ENCODE data around the gene DNAI2.

DNAI2 gene

DNA sequence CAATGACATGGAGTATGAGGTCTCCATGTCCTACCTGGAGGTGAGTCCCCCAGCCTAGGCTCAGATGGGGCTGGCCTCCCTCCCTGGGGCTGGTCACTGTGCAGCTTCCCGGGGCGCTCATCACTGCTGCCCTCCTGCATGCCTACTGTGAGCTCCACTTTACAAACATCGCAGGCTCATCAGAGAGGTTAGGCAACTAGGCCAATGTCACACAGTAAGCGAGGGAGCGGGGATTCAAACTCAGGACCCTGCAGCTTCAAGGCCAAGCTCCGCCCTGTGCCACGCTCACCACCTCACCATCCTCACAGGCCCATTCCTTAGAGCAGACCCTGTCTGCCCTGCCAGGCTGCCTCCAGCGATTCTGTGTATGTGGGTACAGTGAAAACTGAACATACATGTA is 69.1 kb downstream of the DNAI2 start:
- FAIRE-seq, result no peak

- FAIRE-seq, result no peak
These were observed 69.7 kb downstream of the DNAI2 start for GRCh38 chr17:74343526-74344284.

DNA sequence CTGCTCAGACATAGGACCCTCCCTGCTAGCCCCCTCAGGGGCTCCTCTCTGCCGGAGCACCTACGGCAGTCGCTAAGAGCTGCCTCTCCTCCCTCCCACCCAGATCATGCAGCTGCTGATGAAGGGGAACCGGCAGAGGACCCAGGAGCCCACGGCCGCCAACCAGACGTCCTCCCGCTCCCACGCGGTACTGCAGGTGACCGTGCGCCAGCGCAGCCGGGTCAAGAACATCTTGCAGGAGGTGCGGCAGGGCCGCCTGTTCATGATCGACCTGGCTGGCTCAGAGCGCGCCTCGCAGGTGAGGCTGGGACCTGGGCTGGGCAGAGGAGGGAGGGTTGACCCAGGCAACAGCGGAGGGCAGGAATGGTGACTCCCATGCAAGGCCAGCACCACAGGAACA is 70.6 kb downstream of the DNAI2 start:
- no peak for FAIRE-seq

- FAIRE-seq, result no peak
These were observed 71.6 kb downstream of the DNAI2 start for GRCh38 chr17:74345433-74346241.

- no peak for FAIRE-seq
These were observed 73.6 kb downstream of the DNAI2 start for GRCh38 chr17:74347646-74348045.

- FAIRE-seq, result no peak
These were observed 75.1 kb downstream of the DNAI2 start for GRCh38 chr17:74349120-74349519.

GRCh38 chr17:74350486-74350885 is 76.5 kb downstream of the DNAI2 start:
- FAIRE-seq, result no peak

GRCh38 chr17:74351552-74352210 is 77.6 kb downstream of the DNAI2 start:
- FAIRE-seq, result no peak

DNA sequence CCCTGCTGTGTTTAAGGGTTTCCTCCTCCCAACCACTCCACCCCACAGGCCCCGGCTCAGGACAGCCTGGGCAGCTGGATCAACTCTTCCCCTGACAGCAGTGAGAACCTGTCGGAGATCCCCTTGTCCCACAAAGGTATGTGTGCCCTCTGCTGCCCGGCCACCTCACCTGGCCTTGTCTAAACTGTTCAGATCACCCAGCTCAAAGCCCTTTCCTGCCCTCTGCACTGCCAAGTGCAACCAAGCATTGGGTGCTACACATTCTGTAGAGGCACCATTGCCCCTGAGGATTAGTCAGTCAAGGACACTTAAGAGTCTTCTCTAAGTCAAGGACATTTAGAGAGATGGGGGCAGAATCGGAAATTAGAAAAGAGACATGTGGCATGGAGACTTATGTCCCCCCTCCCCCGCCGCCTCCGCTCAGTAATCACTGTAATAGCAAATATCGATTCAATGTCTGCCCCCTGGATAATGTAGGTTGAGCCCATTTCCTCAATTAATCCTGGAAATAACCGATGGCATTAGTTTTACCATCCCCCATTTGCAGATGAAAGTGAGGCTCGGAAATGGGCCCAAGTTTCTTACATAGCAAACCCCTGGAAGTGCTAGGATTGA is 79.5 kb downstream of the DNAI2 start:
- no peak for FAIRE-seq

DNA sequence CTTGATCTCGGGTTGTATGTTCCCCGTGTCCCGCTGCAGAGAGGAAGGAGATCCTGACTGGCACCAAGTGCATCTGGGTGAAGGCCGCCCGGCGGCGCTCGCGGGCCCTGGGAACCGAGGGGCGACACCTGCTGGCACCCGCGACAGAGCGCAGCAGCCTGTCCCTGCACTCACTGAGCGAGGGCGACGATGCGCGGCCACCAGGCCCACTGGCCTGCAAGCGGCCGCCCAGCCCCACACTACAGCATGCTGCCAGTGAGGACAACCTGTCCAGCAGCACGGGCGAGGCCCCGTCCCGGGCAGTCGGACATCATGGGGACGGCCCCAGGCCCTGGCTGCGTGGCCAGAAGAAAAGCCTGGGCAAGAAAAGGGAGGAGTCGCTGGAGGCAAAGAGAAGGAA is 80.1 kb downstream of the DNAI2 start:
- no peak for FAIRE-seq

DNA sequence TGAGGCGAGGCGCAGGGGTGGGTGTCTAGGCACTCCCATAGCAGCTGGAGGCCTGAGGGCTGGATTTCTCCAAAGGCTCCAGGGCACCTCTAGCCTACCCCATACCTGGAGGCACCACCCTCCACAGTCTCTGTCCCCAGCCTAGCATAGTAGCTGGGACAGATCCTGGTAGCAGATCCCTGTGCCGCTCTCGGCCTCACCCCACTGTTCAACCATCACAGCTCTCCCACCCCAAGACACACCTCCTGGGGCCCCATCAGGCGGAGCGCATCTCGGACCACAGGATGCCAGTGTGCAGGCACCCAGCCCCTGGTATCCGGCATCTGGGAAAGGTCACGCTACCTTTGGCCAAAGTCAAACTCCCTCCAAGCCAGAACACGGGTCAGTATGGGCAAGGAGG is 80.5 kb downstream of the DNAI2 start:
- no peak for FAIRE-seq

GRCh38 chr17:74355065-74355464 is 81.0 kb downstream of the DNAI2 start:
- FAIRE-seq, result no peak

GRCh38 chr17:74356646-74357465 is 82.8 kb downstream of the DNAI2 start:
- FAIRE-seq, result no peak

GRCh38 chr17:74357466-74357809 is 83.4 kb downstream of the DNAI2 start:
- FAIRE-seq, result no peak

DNA sequence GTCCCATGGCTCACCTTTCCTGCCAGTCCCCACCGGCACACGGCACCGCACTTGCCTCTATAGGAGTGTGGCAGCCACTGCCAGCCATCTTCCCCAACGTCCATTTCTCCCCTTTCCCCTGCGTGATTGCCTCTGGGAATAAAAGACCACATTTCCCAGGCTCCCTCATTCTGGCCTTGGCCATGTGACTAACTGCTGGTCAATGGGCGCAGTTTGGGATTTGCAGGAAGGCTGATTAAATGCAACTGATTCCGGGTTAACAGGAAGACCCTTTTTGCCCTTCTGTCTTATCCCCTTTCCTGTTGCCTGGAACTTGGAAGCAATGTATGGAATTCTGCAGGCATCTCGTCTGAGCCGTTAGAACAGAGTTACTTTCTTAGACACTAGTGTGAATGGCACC is 84.7 kb downstream of the DNAI2 start:
- FAIRE-seq, result no peak

GRCh38 chr17:74359916-74360315 is 85.9 kb downstream of the DNAI2 start:
- no peak for FAIRE-seq

GRCh38 chr17:74360899-74361229 is 86.8 kb downstream of the DNAI2 start:
- FAIRE-seq, result no peak

GRCh38 chr17:74361230-74362068 is 87.4 kb downstream of the DNAI2 start, which contains the start of gene BTBD17:
Gene BTBD17 (minus strand): TSS chr17:74361868. CDS start chr17:74361819, 49 bp downstream.
- FAIRE-seq, result no peak

DNA sequence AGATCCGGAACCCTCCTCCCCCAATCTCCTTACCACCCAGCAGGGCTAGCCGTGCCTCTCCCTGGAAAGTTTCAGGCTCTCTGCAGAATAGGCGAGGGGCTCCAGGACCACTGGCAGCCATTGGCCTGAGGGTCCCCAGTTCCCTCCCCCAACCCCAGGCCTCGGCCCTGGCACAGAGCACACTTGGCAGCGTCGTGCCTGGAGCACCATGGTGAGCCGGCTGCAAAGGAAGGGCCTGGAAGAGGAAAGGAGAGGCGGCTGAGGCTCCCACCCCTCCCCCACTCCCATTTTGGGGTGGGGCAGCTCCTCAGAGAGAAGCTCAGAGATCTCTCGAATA is 88.0 kb downstream of the DNAI2 start:
- no peak for FAIRE-seq

DNA sequence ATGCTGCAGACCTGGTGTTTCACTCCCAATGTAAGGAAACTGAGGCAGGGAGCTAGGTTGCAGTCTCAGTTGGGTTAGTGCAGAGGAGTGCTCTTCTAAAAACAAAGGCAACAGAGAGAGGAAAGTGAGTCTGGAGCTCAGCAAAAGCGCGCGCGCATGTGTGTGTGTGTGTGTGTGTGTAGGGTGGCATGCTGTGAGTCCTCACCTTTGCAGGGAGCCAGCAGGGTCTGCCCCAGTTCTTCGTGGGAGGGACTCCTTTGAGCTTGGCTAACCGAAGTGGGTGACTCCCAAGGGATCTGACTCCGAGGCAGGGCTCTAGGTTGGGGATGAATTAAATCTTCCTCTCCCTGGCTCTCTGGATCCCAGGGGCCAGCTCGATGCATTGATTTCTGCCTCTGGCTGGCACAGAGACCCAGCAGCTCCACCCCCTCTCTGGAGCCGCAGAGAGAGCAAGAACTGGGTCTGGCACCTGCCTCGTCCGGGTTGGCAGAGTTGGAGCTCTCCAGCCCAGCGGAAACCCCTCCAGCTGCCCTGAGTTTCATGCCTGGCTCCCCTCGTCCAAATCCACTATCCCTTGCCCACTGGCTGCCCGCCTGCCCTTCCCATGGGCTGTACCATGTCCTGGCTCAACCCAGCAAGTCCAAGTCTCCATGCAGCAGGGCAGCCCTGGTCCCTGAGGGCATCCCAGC is 88.9 kb downstream of the DNAI2 start:
- no peak for FAIRE-seq
